Liver (tissue), 9 donors: ENCODE results near the gene TNK2. TPM values are rescaled to one million over a fixed set of nuclear protein-coding genes. Genes with fewer than 3 reads are reported as not detected.

Source experiments
- DNase-seq: peaks from one replicate; pipeline ENCODE4 v3.0.0-alpha.2; 2017; ENCODE audit warnings: low spot score
- H3K27ac ChIP-seq, 2 donors: one replicate each; pipeline ENCODE4 v1.7.0; 2013; ENCODE audit warnings: inconsistent platforms in 2 of 2, low read length in 2 of 2, control low read depth in 1 of 2, low read depth in 1 of 2, mild to moderate bottlenecking in 1 of 2
- H3K27me3 ChIP-seq, 4 donors: one replicate each; pipeline versions ENCODE4 v1.6.1 to v1.7.0; 2013; ENCODE audit warnings: low read length in 3 of 4, inconsistent platforms in 1 of 4, mild to moderate bottlenecking in 1 of 4, moderate library complexity in 1 of 4; ENCODE audit not compliant: control insufficient read depth in 4 of 4, insufficient read depth in 4 of 4
- H3K36me3 ChIP-seq, 4 donors: one replicate each; pipeline versions ENCODE4 v1.6.1 to v1.7.0; 2013; ENCODE audit warnings: low read length in 3 of 4, mild to moderate bottlenecking in 3 of 4, low read depth in 1 of 4, moderate library complexity in 1 of 4; ENCODE audit not compliant: control insufficient read depth in 4 of 4, insufficient read depth in 3 of 4
- H3K4me1 ChIP-seq, 4 donors: one replicate each; pipeline versions ENCODE4 v1.6.1 to v1.7.0; 2013; ENCODE audit warnings: low read length in 3 of 4, mild to moderate bottlenecking in 3 of 4, moderate library complexity in 1 of 4; ENCODE audit not compliant: control insufficient read depth in 4 of 4, insufficient read depth in 4 of 4
- H3K4me3 ChIP-seq, 3 donors: one replicate each; pipeline versions ENCODE4 v1.6.1 to v1.7.0; 2013; ENCODE audit warnings: low read length in 3 of 3, control low read depth in 1 of 3, low read depth in 1 of 3, mild to moderate bottlenecking in 1 of 3
- H3K9ac ChIP-seq, 2 donors: one replicate each; pipeline ENCODE4 v1.7.0; 2013; ENCODE audit warnings: low read length in 2 of 2, mild to moderate bottlenecking in 2 of 2, moderate library complexity in 2 of 2, control low read depth in 1 of 2, low read depth in 1 of 2
- H3K9me3 ChIP-seq, 4 donors: one replicate each; pipeline versions ENCODE4 v1.6.1 to v1.7.0; 2013; ENCODE audit warnings: low read length in 3 of 4; ENCODE audit not compliant: control insufficient read depth in 4 of 4
- EGR1 ChIP-seq, 2 donors: IDR thresholded peaks; 2 replicates each; pipeline ENCODE4 v1.6.1; 2016 to 2018; ENCODE audit warnings: antibody characterized with exemption in 2 of 2, low read depth in 2 of 2
- FOXA1 ChIP-seq: IDR thresholded peaks from 2 replicates; pipeline ENCODE4 v1.6.1; 2016; ENCODE audit warnings: antibody characterized with exemption
- FOXA2 ChIP-seq: IDR thresholded peaks from 2 replicates; pipeline ENCODE4 v1.6.1; 2016; ENCODE audit warnings: antibody characterized with exemption
- GABPA ChIP-seq, 2 donors: IDR thresholded peaks in 1 of 2; conservative IDR thresholded peaks in 1 of 2; 2 replicates each; pipeline ENCODE4 v1.6.1; 2016; ENCODE audit warnings: antibody characterized with exemption in 2 of 2, mild to moderate bottlenecking in 1 of 2, moderate library complexity in 1 of 2
- HNF4A ChIP-seq, 2 donors: conservative IDR thresholded peaks; 2 replicates each; pipeline ENCODE4 v1.6.1; 2016; ENCODE audit warnings: antibody characterized with exemption in 2 of 2, mild to moderate bottlenecking in 2 of 2
- HNF4G ChIP-seq: IDR thresholded peaks from 2 replicates; pipeline ENCODE4 v1.6.1; 2016; ENCODE audit warnings: antibody characterized with exemption
- JUND ChIP-seq, 2 donors: IDR thresholded peaks; 2 replicates each; pipeline ENCODE4 v1.6.1; 2016; ENCODE audit warnings: antibody characterized with exemption in 2 of 2
- NR2F2 ChIP-seq: IDR thresholded peaks from 2 replicates; pipeline ENCODE4 v1.6.1; 2016; ENCODE audit warnings: antibody characterized with exemption
- RAD21 ChIP-seq, 2 donors: IDR thresholded peaks; 2 replicates each; pipeline ENCODE4 v1.6.1; 2016; ENCODE audit warnings: antibody characterized with exemption in 2 of 2, mild to moderate bottlenecking in 2 of 2
- RXRA ChIP-seq, 2 donors: IDR thresholded peaks; 2 replicates each; pipeline ENCODE4 v1.6.1; 2017 to 2018; ENCODE audit warnings: antibody characterized with exemption in 2 of 2, mild to moderate bottlenecking in 1 of 2
- SP1 ChIP-seq: IDR thresholded peaks from 2 replicates; pipeline ENCODE4 v1.6.1; 2018; ENCODE audit warnings: antibody characterized with exemption, mild to moderate bottlenecking
- TAF1 ChIP-seq: conservative IDR thresholded peaks from 2 replicates; pipeline ENCODE4 v1.6.1; 2016; ENCODE audit warnings: antibody characterized with exemption, mild to moderate bottlenecking
- YY1 ChIP-seq: IDR thresholded peaks from 2 replicates; pipeline ENCODE4 v1.6.1; 2016; ENCODE audit warnings: antibody characterized with exemption, mild to moderate bottlenecking
- WGBS: extraction: QIAGEN DNeasy Blood & Tissue Kit; methylation state at CpG from one replicate; pipeline ENCODE4 v1.1.7; 2013; 5-methylcytosine and 5-hydroxymethylcytosine counted together
- polyA plus RNA-seq, 2 donors: library from polyadenylated mRNA; stranded (reverse) in 1 of 2; unstranded in 1 of 2; fragments of 200-250 nt in 1 of 2; fragments of >200 nt in 1 of 2; fragmentation: Nextera tagmentation in 1 of 2; extraction: Ambion mirVana in 1 of 2; gene quantifications; one replicate each; pipeline versions ENCODE4 v1.2.1 to v1.2.3, GENCODE V29; 2013 to 2015
- total RNA-seq, 2 donors: library from RNA; depleted of rRNA; stranded (reverse); fragments of >200 nt; gene quantifications; one replicate each; pipeline ENCODE4 v1.2.3, GENCODE V29; 2014
- TF ChIP-seq, protein P1 (sequence below): IDR thresholded peaks from 2 replicates; pipeline ENCODE4 v1.6.1; 2016; ENCODE audit warnings: antibody characterized with exemption
- TF ChIP-seq, protein P2 (sequence below): IDR thresholded peaks from 2 replicates; pipeline ENCODE4 v1.6.1; 2016; ENCODE audit warnings: antibody characterized with exemption
- TF ChIP-seq, protein P3 (sequence below): IDR thresholded peaks from 2 replicates; pipeline ENCODE4 v1.6.1; 2016; ENCODE audit warnings: antibody characterized with exemption, mild to moderate bottlenecking
- donor health status: healthy.
- donor health status: healthy.
- donor health status: healthy.
- donor health status: healthy.
- donor health status: healthy.

TNK2 gene
- total and polyA plus RNA-seq, 4 donors: 4.0 to 12.2 (median 8.8) TPM

DNA sequence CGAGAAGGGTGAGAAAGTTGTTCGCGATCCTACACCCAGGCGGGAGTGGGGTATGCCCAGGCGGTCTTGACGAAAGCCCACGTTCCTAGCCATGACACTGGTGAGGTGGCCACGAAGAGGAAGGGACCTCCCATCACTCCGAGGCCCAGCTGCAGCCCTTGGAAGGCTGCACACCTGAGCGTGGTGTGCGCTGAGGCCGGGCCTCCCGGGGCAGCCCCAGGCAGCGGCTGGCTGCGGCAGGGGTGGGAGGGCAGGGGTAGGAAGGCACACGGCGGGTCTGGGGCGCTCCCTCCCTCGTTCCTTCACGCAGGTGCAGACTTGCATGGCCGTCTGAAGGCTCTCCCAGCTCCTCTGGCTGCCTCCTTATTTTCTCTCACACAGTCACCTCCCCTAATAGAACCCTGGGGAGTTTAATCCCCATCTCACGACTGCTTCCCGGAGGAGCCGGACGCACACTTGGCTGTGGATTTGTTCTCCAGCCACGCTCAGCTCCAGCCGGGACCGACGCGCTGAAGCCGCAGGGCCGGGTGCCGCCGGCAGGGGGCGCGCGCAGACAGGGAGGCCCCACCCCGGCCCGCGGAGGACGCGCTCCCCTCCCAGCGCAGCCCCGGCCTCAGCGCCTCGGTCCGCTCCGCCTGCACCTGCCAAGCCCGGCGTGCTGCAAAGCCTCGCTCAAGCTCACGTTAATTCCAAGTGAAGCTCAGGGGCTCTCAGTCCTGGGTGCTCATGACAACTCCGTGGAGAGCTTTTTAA, 58.9 kb downstream of the TNK2 start:
- Histone ChIP-seq H3K27me3 (no peaks in the 10 kb centered on the region), H3K27ac (no peak overlapping the region), H3K4me1 (peaks cover 11 to 19% (median 14%) of the 10 kb centered on the region in 4 donors), H3K36me3 (no peaks in the 10 kb centered on the region), H3K9ac (no peak overlapping the region), H3K4me3 (no peak overlapping the region), H3K9me3 (no peaks in the 10 kb centered on the region)
- WGBS: 88% methylated on average over 53 of the region's 53 CpGs
- no peak for DNase-seq
- TF ChIP-seq SP1 (no peak), RAD21 (IDR thresholded peaks at IDR 0.05) (no peak), RXRA (IDR thresholded peaks at IDR 0.05) (no peak), HNF4A (conservative IDR thresholded peaks at IDR 0.05) (no peak), YY1 (no peak), EGR1 (IDR thresholded peaks at IDR 0.05; ENCODE audit: low read depth in 2 of 2) (no peak), GABPA (IDR thresholded peaks at IDR 0.05 in 1 of 2, conservative IDR thresholded peaks at IDR 0.05 in 1 of 2) (no peak), TAF1 (no peak), JUND (IDR thresholded peaks at IDR 0.05) (no peak), FOXA1 (no peak), FOXA2 (no peak), HNF4G (no peak), NR2F2 (no peak)
- TF ChIP-seq, protein P1, sequence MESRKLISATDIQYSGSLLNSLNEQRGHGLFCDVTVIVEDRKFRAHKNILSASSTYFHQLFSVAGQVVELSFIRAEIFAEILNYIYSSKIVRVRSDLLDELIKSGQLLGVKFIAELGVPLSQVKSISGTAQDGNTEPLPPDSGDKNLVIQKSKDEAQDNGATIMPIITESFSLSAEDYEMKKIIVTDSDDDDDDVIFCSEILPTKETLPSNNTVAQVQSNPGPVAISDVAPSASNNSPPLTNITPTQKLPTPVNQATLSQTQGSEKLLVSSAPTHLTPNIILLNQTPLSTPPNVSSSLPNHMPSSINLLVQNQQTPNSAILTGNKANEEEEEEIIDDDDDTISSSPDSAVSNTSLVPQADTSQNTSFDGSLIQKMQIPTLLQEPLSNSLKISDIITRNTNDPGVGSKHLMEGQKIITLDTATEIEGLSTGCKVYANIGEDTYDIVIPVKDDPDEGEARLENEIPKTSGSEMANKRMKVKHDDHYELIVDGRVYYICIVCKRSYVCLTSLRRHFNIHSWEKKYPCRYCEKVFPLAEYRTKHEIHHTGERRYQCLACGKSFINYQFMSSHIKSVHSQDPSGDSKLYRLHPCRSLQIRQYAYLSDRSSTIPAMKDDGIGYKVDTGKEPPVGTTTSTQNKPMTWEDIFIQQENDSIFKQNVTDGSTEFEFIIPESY: no peak
- TF ChIP-seq, protein P2, sequence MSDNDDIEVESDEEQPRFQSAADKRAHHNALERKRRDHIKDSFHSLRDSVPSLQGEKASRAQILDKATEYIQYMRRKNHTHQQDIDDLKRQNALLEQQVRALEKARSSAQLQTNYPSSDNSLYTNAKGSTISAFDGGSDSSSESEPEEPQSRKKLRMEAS: no peak
- TF ChIP-seq, protein P3, sequence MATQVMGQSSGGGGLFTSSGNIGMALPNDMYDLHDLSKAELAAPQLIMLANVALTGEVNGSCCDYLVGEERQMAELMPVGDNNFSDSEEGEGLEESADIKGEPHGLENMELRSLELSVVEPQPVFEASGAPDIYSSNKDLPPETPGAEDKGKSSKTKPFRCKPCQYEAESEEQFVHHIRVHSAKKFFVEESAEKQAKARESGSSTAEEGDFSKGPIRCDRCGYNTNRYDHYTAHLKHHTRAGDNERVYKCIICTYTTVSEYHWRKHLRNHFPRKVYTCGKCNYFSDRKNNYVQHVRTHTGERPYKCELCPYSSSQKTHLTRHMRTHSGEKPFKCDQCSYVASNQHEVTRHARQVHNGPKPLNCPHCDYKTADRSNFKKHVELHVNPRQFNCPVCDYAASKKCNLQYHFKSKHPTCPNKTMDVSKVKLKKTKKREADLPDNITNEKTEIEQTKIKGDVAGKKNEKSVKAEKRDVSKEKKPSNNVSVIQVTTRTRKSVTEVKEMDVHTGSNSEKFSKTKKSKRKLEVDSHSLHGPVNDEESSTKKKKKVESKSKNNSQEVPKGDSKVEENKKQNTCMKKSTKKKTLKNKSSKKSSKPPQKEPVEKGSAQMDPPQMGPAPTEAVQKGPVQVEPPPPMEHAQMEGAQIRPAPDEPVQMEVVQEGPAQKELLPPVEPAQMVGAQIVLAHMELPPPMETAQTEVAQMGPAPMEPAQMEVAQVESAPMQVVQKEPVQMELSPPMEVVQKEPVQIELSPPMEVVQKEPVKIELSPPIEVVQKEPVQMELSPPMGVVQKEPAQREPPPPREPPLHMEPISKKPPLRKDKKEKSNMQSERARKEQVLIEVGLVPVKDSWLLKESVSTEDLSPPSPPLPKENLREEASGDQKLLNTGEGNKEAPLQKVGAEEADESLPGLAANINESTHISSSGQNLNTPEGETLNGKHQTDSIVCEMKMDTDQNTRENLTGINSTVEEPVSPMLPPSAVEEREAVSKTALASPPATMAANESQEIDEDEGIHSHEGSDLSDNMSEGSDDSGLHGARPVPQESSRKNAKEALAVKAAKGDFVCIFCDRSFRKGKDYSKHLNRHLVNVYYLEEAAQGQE: no peak

DNA sequence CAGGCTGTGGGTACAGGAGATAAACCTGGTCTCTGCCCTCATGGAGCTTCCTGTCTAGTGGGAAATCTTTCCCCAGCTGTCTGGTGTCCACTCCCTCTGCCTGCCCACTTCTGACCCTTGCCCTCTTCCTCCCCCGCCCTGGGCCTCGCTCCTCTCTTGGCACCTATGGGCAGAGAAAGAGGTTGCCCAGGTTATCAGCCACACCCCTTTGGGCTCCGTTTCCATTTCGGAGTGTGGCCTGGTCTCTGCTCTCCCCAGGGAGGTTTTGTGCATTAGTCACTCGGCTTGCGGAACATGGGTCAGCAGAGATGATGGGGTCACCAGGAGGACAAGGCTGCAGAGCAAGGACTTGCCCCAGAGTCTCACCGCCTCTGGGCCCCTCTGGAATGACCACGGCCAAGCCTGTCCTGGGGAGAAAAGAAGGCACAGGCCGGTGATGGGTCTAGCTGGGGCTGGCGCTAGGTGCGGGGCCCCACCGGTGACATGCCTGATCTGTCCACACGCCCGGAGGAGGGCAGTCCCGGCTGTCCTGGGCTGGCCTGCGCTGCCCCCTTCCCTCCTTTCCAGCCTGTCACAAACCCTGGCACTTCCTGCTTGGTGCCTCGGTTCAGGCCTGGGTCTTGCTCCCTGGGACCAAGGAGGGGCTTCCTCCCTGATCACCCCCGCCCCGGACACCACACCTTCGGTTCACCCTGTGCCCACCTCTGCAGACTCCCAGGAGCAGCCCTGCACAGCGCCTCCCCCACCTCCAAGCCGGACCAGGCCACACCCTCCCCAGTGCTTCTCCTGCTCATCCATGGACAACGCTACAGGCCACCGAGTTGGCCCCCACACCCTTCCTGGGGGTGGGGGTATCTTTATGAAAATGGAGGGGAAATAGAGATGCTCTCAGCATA, 61.0 kb downstream of the TNK2 start:
- H3K9ac ChIP-seq: no peak overlapping the region
- H3K36me3 ChIP-seq: no peaks in the 10 kb centered on the region
- no peaks in the 10 kb centered on the region for H3K27me3 ChIP-seq
- TF ChIP-seq SP1 (peak; percentile 64), RXRA (IDR thresholded peaks at IDR 0.05) (peak; percentile 79 to 92), HNF4A (conservative IDR thresholded peaks at IDR 0.05) (peak; percentile 38 to 76), TAF1 (no peak), NR2F2 (no peak), JUND (IDR thresholded peaks at IDR 0.05) (peak; percentile 32 to 78), YY1 (no peak), FOXA1 (peak; percentile 22), GABPA (IDR thresholded peaks at IDR 0.05 in 1 of 2, conservative IDR thresholded peaks at IDR 0.05 in 1 of 2) (peak in 1 of 2 donors; percentile 29), EGR1 (IDR thresholded peaks at IDR 0.05; ENCODE audit: low read depth in 2 of 2) (peak; percentile 77 to 80)
- TF ChIP-seq, protein P1: no peak
- TF ChIP-seq, protein P2: no peak
- no peak for DNase-seq
- H3K4me1 ChIP-seq: peaks cover 6 to 15% (median 12%) of the 10 kb centered on the region in 4 donors
- 80% methylated on average over 24 of the region's 24 CpGs for WGBS
- H3K4me3 ChIP-seq: no peak overlapping the region
- H3K27ac ChIP-seq: no peak overlapping the region
- no peaks in the 10 kb centered on the region for H3K9me3 ChIP-seq
